HG03571 (cell line): Measurements from ENCODE around the gene DNM2.
A peak's percentile ranks its signal among the peaks of the same experiment; 100 is the strongest.
"Not testable (repeated sequence)": the region's sequence is repeated elsewhere in the genome, so short reads cannot be mapped to it uniquely, and the experiment has no call there.

Experiments used
- ATAC-seq: cut with Tn5 transposase; IDR thresholded peaks from one replicate; pipeline ENCODE4 v1.9.1; 2021; ENCODE audit not compliant: unreplicated experiment

DNM2 gene

DNA sequence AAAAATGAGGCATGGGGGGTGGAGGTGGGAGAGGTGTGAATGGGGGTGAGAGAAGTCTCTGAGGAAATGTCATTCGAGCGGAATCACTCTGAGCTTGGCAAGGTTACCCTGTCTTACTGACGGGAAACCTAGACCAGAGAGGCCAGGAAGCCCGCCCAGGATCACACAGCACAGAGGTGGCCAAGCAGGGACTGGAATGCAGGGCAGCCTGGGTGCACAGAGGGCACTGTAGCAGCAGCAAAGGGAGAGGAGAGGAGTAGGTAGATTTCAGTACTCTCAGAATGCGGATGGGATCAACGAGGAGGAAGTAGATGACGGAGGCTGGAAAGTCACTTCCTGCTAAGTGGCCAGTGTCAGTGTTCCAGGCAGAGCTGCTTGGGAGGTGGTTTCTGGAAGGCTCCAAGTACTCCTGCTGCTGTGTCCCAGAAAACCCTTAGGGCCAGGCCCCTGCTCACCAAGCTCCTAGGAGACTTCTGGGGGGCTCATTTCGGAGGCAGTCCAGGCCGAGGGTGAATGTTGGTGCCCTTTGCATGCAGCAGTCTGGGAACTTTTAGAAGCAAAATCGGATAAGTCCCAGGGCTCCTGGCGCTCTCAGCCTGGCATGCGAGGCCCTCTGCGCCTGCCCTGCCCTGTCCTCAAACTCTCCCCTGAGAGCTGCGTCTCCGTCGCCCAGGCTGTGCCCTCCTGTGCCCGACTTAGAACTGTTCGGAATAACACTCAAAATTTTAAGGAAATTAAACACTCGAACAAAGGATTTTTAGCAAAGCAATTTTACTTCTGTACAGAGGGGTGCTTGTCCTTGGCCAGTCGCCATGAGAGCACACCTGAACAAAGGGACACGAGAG lies 33.5 kb downstream of the DNM2 start:
- no peak for ATAC-seq

DNA sequence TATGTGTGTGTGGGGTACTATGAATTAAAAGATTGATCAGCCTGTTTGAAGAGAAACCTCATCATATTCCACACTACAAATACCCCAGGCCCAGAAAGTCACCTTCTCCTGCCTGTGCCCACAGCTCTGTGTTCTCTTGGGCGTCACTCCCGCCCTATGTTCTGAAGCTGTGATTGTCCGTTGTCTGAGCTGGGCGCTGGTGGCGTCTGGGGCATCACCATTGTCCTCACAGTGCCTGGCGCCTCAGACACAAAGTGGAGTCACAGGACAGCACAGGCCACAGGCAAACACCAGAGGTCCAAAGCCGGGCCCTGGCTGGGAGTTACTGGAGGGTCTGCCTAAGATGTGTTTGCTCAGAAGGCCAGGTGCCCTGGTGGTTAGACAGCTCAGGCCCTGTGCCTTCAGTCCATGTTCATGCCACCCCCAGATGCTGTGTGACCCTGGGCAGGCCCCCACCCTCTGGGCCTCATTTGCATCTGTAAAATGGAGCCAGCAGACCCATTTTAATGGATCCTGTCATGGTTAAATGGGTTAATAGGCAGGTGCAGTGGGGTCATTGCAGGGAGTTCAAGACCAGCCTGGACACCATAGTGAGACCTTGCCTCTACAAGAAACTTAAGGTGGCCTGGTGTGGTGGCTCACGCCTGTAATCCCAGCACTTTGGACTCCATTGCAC lies 34.5 kb downstream of the DNM2 start:
- no peak for ATAC-seq

DNA sequence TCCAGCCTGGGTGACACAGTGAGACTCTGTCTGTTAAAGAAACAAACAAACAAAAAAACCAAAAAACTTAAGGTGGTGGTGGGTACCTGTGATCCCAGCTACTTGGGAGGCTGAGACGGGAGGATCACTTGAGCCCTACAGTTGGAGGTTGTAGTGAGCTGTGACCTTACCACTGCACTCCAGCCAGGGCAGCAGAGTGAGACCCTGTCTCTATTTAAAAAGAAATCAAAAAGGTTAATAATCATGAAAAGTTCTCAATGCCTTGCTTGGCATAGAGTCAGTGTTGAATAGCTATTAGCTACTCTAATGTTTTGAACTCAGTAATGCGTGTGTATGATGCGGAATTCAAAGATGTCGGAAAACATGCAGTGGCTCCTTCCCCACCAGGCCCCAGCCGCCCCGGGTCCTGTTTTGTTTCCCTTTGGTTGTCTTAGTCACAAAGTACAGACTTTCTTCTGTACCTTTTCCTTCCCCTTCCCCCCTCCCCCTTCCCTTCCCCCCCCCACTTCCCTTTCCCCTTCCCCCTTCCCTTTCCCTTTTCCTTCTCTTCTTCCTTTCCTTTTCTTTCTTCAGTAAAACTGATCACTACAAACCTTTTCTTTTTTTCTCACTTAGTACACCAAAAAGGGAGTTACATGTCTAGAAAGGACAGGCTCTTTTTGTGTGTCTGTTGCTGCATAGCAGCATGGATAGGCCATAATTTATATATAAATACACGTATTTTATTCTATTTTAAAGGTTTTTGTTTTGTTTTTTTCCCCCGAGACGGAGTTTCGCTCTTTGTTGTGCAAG lies 35.2 kb downstream of the DNM2 start:
- ATAC-seq = no peak

DNA sequence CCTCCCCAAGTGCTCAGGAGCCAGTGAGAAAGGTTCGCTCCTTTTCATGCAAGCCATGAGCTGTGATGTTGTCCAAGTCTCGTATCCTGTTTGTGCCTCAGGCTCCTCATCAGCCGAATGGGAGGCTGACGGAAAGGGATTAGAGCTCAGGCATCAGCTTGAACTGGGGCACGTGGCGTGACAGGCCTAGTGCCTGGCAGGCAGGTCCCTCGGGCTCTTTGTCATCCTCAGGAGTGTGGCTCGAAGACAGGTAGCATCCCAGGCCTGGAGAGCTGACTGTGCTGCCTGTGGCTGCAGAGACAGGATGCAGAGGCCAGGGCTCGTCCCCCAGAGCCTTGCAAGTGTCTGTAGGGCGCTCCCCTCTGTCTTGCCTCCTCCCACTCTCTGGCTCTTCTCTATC lies 38.5 kb downstream of the DNM2 start:
- ATAC-seq = no peak

DNA sequence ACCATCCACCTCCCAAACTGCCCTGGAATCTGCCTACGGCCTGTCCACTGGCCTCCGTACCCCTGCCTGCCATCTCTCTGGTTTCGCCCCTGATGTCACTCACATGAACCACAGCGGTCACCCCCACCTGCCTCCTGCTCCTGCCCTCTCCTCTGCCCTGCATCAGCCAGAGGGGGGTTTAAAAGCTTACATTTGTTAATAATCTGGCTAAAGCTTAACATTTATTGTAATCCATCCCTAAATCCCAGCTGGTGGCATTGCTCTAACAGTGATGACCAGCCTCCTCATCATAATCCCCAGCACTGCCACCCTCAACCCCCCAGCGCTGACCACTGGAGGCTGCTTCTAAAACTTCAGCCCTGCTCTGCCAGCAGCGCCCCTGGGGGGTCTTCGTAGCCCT lies 38.9 kb downstream of the DNM2 start:
- no peak for ATAC-seq

DNA sequence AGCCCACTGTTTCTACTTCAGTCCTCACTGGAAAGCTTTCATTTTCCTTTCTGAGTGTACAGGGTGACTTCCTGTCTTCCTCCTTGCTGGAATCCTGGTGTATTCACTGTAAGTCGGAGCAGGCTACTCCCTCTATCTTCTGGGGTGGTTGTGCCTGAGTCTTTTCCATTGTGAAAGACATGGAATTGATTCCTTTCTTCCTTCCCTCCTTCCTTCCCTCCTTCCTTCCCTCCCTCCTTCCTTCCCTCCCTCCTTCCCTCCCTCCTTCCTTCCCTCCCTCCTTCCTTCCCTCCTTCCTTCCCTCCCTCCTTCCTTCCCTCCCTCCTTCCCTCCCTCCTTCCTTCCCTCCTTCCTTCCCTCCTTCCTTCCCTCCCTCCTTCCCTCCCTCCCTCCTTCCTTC lies 40.2 kb downstream of the DNM2 start:
- not testable (repeated sequence) for ATAC-seq

DNA sequence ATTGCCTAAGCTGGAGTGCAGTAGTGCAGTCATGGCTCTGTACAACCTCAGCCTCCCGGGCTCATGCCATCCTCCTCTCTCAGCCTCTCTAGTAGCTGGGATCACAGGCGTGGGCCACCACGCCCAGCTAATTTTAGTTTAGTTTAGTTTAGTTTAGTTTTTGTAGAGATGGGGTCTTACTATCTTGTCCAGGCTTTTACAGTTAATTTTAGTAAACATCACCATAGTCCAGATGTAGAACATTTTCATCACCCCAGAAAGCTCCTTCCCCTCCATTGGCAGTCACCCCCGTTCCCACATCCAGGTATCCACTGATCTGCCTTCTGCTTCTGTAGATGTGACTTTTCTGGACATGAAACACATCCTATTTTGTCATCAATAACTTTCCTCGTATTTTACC lies 41.1 kb downstream of the DNM2 start:
- ATAC-seq = no peak

DNA sequence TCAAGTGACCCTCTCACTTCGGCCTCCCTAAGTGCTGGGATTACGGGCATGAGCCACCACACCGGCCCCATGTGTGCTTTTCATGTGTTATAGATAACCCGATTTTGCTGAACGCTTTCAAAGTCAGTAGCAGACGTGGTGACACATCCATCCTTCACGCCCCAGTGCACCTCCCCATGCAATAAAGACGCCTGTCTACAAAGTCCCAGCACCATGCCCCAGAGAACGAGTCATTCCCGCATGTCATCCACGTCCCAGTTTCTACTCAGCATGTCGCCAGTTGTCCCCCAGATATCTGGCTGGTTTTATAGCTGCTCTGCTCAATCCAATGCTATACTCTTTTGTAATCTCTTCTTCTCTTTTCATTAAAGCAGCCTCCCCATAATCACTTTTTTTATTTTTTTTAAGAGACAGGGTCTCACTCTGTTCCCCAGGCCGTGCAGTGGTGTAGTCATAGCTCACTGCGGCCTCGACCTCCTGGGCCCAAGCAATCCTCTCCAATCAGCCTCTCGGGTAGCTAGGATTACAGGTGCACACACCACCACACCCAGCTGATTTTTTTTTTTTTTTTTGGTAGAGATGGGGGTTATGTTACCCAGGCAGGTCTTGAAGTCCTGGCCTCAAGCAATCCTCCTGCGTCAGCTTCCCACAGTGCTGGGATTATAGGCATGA lies 42.5 kb downstream of the DNM2 start:
- peak; percentile 35 for ATAC-seq

DNA sequence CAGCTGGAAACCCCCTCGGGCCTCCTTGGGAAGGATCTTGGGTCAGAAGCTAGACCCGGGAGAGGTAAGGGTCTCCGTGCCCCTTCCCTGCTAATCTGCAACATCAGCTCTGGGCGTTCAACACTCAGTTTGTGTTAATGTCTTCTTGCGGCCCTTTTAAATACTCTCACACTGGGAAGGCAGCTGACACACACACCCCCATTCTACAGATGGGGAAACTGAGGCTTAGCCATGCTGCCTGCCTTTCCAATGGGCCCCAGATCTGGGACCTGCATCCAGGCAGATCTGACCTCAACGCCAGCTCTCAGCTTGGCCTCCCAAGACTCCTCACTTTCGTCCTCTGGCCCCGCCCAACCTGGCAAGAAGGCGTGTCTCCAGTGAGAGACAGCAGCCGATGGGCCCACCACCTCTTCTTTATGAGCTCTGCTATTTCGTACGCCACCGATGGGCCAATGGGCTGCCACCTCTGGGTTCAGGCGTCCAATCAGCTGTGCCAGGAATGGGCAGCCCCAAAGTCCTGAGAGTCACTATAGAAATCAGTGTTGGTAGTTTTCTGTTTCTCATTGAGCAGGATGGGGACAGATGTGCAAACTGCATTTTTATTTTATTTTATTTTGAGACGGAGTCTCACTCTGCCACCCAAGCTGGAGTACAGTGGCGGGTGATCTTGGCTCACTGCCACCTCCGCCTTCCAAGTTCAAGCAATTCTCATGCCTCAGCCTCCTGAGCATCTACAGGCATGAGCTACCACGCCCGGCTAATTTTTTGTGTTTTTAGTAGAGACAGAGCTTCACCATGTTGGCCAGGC lies 43.8 kb downstream of the DNM2 start:
- ATAC-seq = no peak

DNA sequence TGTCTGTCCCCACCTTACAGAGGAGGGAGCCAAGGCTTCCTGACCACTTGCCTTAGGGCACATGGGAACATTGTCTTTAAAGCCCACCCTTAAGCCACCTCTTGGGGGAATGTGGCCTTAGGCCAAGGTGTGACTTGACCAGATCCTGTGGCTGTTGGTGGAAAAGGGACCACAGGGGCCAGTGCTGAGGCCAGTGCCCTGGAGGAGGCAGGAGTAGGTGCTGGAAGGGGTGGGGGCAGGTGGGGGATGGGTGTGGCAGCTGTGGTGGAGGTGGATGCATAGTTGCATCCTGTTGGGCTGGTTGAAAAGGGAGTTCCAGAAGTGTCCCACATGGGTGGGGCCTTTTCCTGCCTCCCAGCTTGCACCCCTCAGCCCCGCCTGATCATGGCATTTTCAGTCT lies 44.8 kb downstream of the DNM2 start:
- no peak for ATAC-seq

DNA sequence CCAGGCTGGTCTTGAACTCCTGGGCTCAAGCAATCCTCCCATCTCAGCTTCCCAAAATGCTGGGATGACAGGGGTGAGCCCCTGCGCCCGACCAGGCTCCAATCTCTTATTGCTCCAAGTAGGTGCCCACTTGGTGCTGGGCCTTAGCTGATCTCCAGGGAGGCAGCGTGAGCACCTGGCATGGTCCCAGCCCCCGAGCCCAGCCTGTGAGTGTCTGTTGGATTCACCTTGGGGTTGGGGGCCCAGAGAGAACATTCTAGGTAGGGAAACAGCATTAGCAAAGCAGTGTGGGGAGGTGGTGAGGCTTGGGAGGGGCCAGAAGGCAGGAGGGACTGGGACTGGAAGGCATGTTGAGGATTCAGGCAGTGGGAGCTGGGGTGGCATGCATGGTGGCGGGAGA lies 45.5 kb downstream of the DNM2 start:
- no peak for ATAC-seq

DNA sequence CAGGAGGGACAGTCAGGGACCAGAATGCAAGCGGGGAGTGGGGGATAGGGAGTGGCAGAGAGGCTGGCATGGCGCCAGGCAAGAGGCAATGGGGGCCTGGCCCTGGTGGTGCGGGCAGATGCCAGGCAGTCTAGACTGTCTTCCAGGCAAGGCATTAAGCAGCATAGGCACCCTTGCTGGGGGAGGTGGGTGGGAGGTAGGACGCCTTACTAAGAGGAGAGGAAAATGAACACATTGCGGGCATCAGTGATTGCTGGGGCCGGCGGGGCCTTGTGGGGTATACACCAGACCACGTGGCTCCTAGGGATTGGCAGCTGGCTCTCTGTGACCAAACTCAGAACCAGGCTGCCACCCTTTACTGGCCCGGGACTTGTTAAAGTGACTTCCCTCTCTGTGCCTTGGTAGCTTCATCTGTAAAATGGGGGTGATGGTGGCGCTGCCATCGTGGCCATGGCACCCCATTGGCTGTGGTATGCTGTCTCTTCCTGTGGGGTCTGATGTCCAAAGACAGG lies 46.0 kb downstream of the DNM2 start:
- ATAC-seq = no peak

DNA sequence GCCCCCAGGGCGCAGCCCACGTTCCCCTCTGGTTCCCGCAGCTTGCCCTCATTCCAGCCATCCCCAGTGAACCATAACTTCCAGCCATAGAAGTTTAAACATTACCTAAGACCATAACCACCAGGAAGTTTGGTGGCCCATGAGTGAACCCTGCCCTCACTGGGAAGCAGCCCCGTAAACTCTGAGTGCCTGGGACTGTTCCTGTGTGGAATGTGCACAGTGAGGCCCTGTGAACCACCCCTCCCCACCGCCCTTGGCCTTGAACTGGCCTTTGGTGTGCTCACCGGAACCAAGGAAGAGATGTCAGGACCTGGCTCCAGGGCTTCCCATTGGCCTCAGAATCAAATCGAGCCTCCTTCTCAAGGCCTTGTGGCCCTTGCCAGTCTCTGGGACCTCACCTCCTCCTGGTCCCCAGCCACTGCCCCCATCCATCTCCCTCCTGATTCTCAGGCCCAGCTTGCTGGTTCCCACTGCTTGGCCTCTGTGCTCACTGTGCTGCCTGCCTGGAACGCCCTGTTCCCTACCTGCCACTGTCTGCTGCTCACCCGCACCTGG lies 46.5 kb downstream of the DNM2 start:
- ATAC-seq = no peak

DNA sequence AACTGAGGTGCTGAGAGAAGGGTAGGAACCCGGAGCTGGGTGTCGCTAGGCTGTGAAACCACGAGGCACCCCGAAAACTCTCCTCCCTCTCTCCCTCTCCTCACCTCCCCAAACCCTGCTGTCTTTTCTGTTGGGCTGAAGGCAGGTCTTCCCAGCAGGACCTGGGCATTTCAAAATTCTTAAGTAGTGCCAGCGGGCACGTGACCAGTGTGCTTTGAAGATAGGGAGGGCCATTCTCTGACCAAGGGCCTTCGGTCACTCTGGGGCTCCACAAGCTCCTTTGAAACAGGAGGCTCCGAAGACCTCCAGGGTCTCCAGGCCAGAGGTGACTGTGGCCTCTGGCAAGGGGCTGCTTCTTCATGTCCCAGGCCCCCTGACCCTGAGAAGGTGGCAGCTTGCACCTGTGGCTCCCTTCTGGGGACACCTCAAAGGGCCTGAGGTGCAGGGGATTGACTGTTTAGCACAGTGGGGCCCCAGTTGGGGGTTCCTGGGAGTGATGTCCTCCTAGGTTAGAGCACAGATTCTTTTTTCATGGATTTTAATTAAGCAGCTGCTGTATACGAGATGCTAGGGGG lies 48.3 kb downstream of the DNM2 start:
- ATAC-seq = no peak

DNA sequence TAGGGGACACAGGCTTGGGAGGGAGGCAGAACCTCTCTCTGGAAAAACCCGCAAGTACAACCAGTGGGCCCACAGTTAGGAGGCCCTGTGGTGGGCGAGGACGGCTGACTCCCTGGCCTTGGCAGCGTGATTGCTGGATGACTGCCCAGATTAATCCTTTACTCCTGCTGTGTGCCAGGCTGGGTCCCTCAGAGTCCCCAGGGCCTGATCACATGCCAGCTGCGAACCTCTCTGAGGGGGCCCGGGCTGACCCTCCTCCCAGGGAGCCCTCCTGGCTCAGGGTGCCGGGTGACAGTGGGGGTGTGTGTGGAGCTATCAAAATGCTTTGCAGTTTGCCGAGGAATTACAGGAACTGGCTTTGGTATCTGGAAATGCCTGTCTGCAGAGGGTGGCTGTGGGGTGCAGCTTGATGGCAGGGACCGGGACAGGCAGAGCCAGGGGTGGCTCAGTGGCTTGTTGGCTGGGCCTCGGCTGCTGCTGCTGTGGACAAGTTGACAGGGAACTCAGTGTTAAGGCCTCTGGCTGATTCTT lies 48.9 kb downstream of the DNM2 start:
- ATAC-seq = no peak

DNA sequence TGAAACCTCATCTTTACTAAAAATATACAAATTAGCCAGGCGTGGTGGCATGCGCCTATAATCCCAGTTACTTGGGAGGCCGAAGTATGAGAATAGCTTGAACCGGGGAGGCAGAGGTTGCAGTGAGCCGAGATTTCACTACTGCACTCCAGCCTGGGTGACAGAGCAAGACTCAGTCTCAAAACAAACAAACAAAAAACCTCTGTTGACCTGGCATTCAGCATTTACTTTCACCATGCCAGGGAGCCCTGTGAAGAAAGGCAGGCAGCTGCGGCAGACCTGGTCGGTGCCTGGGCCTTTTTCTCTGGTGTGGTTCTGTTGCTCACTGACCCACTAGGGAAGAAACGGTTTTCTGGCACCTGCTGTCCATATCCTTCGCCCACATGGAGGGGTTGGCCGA lies 49.8 kb downstream of the DNM2 start:
- no peak for ATAC-seq

DNA sequence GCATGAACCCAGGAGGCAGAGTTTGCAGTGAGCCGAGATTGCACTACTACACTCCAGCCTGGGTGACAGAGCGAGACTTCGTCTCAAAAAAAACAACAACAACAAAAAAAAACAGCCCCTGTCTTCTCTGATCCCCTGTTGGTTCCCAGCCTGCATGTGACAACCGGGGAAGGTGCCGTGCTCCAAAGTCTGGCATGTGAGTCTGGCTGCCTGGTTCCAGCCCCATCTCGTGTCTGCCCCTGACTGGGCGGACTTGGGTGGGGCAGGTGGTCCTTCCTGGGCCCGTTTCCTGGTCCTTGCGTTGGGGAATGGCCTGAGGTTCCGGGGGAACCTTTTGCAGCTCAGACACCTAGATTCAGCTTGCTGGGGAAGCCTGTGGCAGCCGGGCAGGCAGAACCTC lies 50.5 kb downstream of the DNM2 start:
- no peak for ATAC-seq

DNA sequence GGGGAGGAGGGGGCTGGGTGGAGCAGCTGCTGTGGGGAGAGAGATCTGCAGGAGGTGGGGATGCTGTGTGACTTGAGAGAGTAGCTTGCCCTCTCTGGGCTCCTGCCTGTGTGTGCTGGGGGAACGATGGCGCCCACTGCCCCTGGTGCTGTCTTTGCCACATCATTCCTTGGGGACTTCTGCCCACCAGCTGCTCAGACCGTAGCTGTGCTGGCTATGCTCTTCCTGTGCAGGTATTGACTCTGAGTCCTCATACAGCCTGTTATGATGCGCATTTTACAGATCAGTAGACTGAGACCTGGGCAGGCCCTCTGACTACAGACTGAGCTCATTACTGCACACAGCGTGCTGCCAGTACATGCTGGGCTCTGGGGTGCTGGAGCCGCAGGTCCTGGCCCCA lies 51.1 kb downstream of the DNM2 start:
- no peak for ATAC-seq
